ENCODE measurements around the gene SNAP91. TPM values are rescaled to one million over a fixed set of nuclear protein-coding genes. Genes with fewer than 3 reads are reported as not detected.
"Not testable (repeated sequence)": the region's sequence is repeated elsewhere in the genome, so short reads cannot be mapped to it uniquely, and the experiment has no call there.

Gene SNAP91
- total and polyA plus RNA-seq, 8 donors, result 0.51 to 8.8 (median 1.9) TPM

DNA sequence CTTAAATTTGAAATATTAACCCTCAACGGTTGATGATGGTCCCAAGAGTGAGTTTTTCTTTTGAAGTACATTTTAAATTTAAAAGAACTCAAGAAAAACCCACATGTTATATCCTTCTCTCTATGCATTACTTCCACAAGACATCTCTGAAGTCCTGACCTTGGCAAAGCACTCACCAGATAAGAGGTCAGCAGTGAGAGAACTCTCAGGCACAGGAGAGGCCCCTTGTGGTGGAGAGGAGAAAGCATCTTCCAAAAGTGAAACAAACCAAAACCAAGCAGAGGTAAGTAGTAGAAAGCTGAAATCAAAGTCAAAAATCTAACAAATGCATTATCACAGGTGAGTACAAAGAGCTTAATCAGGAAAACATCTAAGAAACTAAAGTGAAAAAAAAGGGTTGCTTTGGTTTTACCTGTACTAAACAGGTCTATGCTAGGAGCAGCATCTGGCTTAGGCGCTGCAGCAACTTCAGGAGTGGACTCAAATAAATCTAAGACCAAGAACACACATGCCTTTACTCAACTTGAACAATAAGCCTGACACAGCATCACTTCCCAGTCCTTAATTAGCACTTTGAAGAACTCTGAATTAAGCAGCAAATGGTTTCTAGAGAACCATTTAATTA lies 116.0 kb downstream of the SNAP91 start:
- Histone ChIP-seq H3K4me3 (no peak overlapping the region), H3K27ac (no peak overlapping the region), H3K9me3 (no peaks in the 10 kb centered on the region), H3K27me3 (no peaks in the 10 kb centered on the region), H3K4me1 (no peaks in the 10 kb centered on the region), H3K36me3 (no peaks in the 10 kb centered on the region)
- WGBS, 2 donors, result 80 to 81% methylated on average over 2 of the region's 2 CpGs
- intact Hi-C loops (cut with DNase I), result no loop called here
- peak in 3 of 4 donors; percentile 56 to 69 (median 63) for ATAC-seq
- TF ChIP-seq, protein P1, sequence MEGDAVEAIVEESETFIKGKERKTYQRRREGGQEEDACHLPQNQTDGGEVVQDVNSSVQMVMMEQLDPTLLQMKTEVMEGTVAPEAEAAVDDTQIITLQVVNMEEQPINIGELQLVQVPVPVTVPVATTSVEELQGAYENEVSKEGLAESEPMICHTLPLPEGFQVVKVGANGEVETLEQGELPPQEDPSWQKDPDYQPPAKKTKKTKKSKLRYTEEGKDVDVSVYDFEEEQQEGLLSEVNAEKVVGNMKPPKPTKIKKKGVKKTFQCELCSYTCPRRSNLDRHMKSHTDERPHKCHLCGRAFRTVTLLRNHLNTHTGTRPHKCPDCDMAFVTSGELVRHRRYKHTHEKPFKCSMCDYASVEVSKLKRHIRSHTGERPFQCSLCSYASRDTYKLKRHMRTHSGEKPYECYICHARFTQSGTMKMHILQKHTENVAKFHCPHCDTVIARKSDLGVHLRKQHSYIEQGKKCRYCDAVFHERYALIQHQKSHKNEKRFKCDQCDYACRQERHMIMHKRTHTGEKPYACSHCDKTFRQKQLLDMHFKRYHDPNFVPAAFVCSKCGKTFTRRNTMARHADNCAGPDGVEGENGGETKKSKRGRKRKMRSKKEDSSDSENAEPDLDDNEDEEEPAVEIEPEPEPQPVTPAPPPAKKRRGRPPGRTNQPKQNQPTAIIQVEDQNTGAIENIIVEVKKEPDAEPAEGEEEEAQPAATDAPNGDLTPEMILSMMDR (IDR thresholded peaks at IDR 0.05), result no peak
- FAIRE-seq, result no peak
- DNase-seq, result no peak

DNA sequence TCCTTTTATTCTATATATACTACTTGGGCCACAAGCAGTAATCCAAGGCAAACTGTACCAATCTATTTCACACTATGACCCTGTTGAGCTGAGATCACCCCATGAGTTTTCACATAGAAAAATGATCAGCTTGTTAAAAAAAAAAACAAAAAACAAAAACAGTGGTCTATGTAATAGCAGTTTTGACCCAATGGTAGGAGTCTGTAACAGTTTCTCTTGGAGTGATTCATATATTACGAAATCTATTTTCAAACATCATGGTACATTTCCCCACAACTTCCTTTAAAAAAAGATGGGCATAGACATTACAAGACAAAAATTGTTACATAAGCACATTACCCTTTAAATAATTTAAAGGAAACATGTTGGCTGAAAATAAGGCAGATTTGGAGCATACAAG lies 118.5 kb downstream of the SNAP91 start:
- H3K4me3 ChIP-seq, result no peak overlapping the region
- intact Hi-C loops (cut with DNase I), result no loop called here
- no peak overlapping the region for H3K27ac ChIP-seq
- TF ChIP-seq, protein P1 (IDR thresholded peaks at IDR 0.05), result no peak
- no peaks in the 10 kb centered on the region for H3K9me3 ChIP-seq
- no peaks in the 10 kb centered on the region for H3K27me3 ChIP-seq
- FAIRE-seq (no peak), ATAC-seq (no peak), DNase-seq (no peak)
- no peaks in the 10 kb centered on the region for H3K4me1 ChIP-seq
- H3K36me3 ChIP-seq, result no peaks in the 10 kb centered on the region
- WGBS, 2 donors, result 47 to 93% methylated on average over 1 of the region's 1 CpG

DNA sequence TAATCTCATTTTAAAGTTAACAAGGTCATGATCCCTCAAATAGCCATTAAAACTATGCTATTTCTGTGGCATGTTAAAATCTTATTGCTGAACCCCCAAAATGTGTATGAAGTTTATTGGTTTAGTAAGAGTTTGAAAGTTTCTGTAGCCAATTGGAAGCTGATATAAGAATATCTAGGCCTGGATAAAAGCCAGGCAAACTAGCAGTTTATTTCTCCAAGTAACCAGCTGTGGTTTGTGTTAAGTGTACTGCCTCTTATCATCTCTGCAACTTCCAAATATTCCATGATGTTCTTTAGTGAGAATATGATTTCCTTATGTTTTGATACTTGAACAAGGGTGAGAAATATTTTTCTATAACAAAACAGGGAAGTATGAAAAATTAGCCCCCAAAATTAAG lies 119.8 kb downstream of the SNAP91 start:
- Histone ChIP-seq H3K4me3 (no peak overlapping the region), H3K27me3 (no peaks in the 10 kb centered on the region), H3K27ac (no peak overlapping the region), H3K9me3 (no peaks in the 10 kb centered on the region), H3K4me1 (no peaks in the 10 kb centered on the region), H3K36me3 (no peaks in the 10 kb centered on the region)
- TF ChIP-seq, protein P1 (IDR thresholded peaks at IDR 0.05), result no peak
- ATAC-seq (no peak), DNase-seq (no peak), FAIRE-seq (no peak)
- intact Hi-C loops (cut with DNase I), result no loop called here

DNA sequence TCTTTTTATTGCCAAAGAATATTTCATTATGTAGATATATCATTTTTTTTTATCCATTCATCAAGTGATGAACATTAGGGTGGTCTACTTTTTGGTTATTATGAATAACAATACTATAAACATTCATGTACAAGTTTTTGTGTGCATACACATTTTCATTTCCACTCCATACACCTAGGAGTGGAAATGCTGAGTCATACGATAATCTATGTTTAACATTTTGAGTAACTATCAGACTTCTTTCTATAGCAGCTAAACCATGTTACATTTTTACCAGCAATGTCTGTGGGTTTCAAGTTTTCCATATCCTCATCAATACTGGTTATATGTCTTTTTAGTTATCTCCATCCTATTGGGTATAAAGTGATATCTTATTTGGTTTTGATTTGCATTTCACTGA lies 130.8 kb downstream of the SNAP91 start:
- H3K4me1 ChIP-seq, result no peaks in the 10 kb centered on the region
- no peak overlapping the region for H3K27ac ChIP-seq
- DNase-seq (no peak), FAIRE-seq (no peak), ATAC-seq (no peak)
- no peaks in the 10 kb centered on the region for H3K9me3 ChIP-seq
- intact Hi-C loops (cut with DNase I), result no loop called here
- no peak overlapping the region for H3K4me3 ChIP-seq
- TF ChIP-seq, protein P1 (IDR thresholded peaks at IDR 0.05), result no peak
- H3K27me3 ChIP-seq, result no peaks in the 10 kb centered on the region
- H3K36me3 ChIP-seq, result no peaks in the 10 kb centered on the region
- WGBS, 2 donors, result 71 to 80% methylated on average over 1 of the region's 1 CpG

DNA sequence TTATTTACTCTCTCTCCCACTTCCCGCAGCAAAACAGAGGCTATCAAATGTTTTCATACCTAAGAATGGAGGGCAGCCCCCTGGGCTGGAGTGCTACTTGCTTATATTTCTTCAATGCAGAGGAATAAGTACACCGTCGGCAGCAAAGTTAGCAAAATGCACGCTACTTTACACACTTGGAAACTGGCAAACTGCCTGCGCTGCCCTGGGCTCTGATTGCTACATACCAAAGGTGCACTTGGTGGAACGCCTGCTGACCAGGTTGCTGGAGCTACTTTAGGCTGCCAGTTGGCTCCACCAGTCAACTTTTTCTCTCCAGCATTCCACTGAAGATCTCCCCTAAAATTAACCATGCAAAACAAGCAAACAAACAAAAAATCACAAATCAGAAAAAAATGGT lies 134.1 kb downstream of the SNAP91 start:
- no peak for DNase-seq

DNA sequence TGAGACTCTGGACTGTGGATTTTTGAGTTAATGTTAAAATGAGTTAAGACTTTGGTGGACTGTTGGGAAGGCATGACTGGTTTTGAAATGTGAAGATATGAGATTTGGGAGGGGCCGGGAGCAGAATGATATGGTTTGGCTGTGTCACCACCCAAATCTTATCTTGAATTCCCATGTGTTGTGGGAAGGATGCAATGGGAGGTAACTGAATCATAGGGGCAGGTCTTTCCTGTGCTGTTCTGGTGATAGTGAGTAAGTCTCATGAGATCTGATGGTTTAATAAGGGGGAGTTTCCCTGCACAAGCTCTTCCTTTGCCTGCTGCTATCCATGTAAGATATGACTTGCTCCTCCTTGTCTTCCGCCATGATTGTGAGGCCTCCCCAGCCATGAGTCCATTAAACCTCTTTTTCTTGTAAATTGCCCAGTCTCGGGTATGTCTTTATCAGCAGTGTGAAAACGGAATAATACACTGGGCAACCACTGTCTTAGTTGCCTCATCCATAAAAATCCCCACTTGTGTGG lies 137.2 kb downstream of the SNAP91 start:
- H3K36me3 ChIP-seq; H3K4me1 ChIP-seq; ATAC-seq; H3K27me3 ChIP-seq; H3K27ac ChIP-seq; H3K9me3 ChIP-seq; DNase-seq; H3K4me3 ChIP-seq; intact Hi-C loops (cut with DNase I); FAIRE-seq: not testable (repeated sequence)
- 55 to 67% methylated on average over 4 of the region's 4 CpGs for WGBS, 2 donors

More for the DNA sequence above, 134.1 kb downstream of the SNAP91 start:
- Histone ChIP-seq H3K36me3 (no peaks in the 10 kb centered on the region), H3K4me1 (no peaks in the 10 kb centered on the region), H3K27me3 (no peaks in the 10 kb centered on the region), H3K27ac (no peak overlapping the region), H3K9me3 (no peaks in the 10 kb centered on the region), H3K4me3 (no peak overlapping the region)
- TF ChIP-seq, protein P1 (IDR thresholded peaks at IDR 0.05), result no peak
- intact Hi-C loops (cut with DNase I), result no loop called here
- 51 to 59% methylated on average over 6 of the region's 6 CpGs for WGBS, 2 donors
- FAIRE-seq (no peak), ATAC-seq (no peak)

Data from pancreas (tissue), 10 donors.